B cell (primary cell): ENCODE data around the gene THSD7A.

Experiments
- EZH2 ChIP-seq: IDR thresholded peaks from 2 replicates; pipeline ENCODE4 v1.6.1; 2012; ENCODE audit warnings: borderline replicate concordance, low read depth, mild to moderate bottlenecking, moderate library complexity, low read length; ENCODE audit not compliant: insufficient read depth, poor library complexity, severe bottlenecking
- TF ChIP-seq, protein P1 (sequence below): fragments of 200-600 bp; IDR thresholded peaks from one replicate; pipeline ENCODE4 v1.8.0; 2022; ENCODE audit warnings: antibody characterized with exemption, mild to moderate bottlenecking

DNA sequence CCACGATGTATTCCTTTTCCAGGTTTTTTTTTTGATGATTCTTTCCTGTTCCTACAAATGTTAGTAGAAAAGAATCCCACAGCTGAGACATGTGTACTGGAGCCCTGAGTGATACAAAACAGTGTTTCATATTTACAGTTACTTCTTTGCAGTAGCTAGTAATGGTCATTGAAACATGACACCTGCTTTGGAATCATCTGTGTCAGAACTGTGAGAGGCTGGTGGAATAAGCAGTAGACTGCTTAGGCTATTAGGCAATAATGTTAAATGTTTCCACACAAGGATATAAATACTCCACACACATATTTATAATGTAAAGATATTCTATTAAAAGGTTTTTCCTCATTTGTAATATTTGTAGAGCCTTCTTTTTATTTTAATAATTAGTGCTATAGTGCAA is 394.0 kb downstream of the THSD7A start:
- TF ChIP-seq, protein P1, sequence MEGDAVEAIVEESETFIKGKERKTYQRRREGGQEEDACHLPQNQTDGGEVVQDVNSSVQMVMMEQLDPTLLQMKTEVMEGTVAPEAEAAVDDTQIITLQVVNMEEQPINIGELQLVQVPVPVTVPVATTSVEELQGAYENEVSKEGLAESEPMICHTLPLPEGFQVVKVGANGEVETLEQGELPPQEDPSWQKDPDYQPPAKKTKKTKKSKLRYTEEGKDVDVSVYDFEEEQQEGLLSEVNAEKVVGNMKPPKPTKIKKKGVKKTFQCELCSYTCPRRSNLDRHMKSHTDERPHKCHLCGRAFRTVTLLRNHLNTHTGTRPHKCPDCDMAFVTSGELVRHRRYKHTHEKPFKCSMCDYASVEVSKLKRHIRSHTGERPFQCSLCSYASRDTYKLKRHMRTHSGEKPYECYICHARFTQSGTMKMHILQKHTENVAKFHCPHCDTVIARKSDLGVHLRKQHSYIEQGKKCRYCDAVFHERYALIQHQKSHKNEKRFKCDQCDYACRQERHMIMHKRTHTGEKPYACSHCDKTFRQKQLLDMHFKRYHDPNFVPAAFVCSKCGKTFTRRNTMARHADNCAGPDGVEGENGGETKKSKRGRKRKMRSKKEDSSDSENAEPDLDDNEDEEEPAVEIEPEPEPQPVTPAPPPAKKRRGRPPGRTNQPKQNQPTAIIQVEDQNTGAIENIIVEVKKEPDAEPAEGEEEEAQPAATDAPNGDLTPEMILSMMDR = no peak
- no peak for TF ChIP-seq EZH2
